ENCODE results near the gene SUN5. TPM values are rescaled to one million over a fixed set of nuclear protein-coding genes. Genes with fewer than 3 reads are reported as not detected.

The SUN5 gene
- total and polyA plus RNA-seq, 2 experiments from 2014 or later = not detected

DNA sequence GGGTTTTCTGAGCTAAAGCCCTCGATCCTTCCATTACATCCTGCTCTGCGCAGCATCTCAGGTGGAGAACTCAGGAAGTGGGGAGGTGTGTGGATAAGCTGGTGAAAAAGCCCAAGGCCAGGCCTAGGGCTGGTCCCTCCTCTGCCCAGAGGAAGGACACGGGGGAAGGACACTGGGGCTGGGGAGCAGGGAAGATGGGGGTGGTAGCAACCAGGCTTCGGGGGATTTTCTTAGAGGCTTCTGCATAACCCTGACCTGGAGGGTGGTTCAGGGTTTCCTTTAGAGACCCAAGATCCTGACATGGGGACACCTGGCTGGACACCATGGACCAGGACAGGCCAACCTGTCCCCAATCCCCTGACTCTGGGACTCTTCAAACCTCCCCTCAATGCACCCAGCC, 37.9 kb downstream of the SUN5 start:
- Histone ChIP-seq H3K4me2 (no peak overlapping the region), H3K4me1 (ENCODE audit: insufficient read depth) (no peaks in the 10 kb centered on the region), H3K36me3 (replicated peaks; ENCODE audit: insufficient read depth, low read depth) (no peaks in the 10 kb centered on the region), H3K27ac (no peak overlapping the region), H3K9me3 (ENCODE audit: low read depth) (no peaks in the 10 kb centered on the region), H3K79me2 (no peaks in the 10 kb centered on the region), H3K4me3 (no peak overlapping the region), H2AFZ (no peak overlapping the region), H4K20me1 (ENCODE audit: insufficient read depth, poor library complexity, severe bottlenecking) (no peaks in the 10 kb centered on the region), H3K27me3 (no peaks in the 10 kb centered on the region), H3K9me2 (replicated peaks; ENCODE audit: insufficient read depth) (no peaks in the 10 kb centered on the region)
- no peak for DNase-seq (ENCODE audit: low spot score)
- TF ChIP-seq CTCF (IDR thresholded peaks at IDR 0.05; ENCODE audit: poor library complexity) = no peak
- no peak for TF ChIP-seq EZH2 (IDR thresholded peaks at IDR 0.05; ENCODE audit: borderline replicate concordance)
- no peak for TF ChIP-seq EZH2phosphoT487 (IDR thresholded peaks at IDR 0.05; ENCODE audit: low read depth, severe bottlenecking, unreplicated experiment)
- WGBS (ENCODE audit: low lambda C conversion rate, missing lambda C conversion rate) = 91% methylated on average over 4 of the region's 4 CpGs

GRCh38 chr20:32965581-32966373, 38.5 kb downstream of the SUN5 start:
- Histone ChIP-seq H3K4me1 (ENCODE audit: insufficient read depth) (no peaks in the 10 kb centered on the region), H3K27me3 (no peaks in the 10 kb centered on the region), H3K9me2 (replicated peaks; ENCODE audit: insufficient read depth) (no peaks in the 10 kb centered on the region), H3K9me3 (ENCODE audit: low read depth) (no peaks in the 10 kb centered on the region), H3K4me3 (no peak overlapping the region), H4K20me1 (ENCODE audit: insufficient read depth, poor library complexity, severe bottlenecking) (no peaks in the 10 kb centered on the region), H3K36me3 (replicated peaks; ENCODE audit: insufficient read depth, low read depth) (no peaks in the 10 kb centered on the region), H3K4me2 (no peak overlapping the region), H3K27ac (no peak overlapping the region), H2AFZ (no peak overlapping the region), H3K79me2 (no peaks in the 10 kb centered on the region)
- TF ChIP-seq CTCF (IDR thresholded peaks at IDR 0.05; ENCODE audit: poor library complexity) (no peak), EZH2 (IDR thresholded peaks at IDR 0.05; ENCODE audit: borderline replicate concordance) (no peak), EZH2phosphoT487 (IDR thresholded peaks at IDR 0.05; ENCODE audit: low read depth, severe bottlenecking, unreplicated experiment) (no peak)
- no peak for DNase-seq (ENCODE audit: low spot score)
- WGBS (ENCODE audit: low lambda C conversion rate, missing lambda C conversion rate) = 81% methylated on average over 12 of the region's 12 CpGs

GRCh38 chr20:32965115-32965514, 39.1 kb downstream of the SUN5 start:
- no peak overlapping the region for H3K27ac ChIP-seq
- no peaks in the 10 kb centered on the region for H4K20me1 ChIP-seq (ENCODE audit: insufficient read depth, poor library complexity, severe bottlenecking)
- no peak overlapping the region for H3K4me2 ChIP-seq
- no peaks in the 10 kb centered on the region for H3K9me3 ChIP-seq (ENCODE audit: low read depth)
- no peak overlapping the region for H2AFZ ChIP-seq
- TF ChIP-seq CTCF (IDR thresholded peaks at IDR 0.05; ENCODE audit: poor library complexity) (no peak), EZH2phosphoT487 (IDR thresholded peaks at IDR 0.05; ENCODE audit: low read depth, severe bottlenecking, unreplicated experiment) (no peak), EZH2 (IDR thresholded peaks at IDR 0.05; ENCODE audit: borderline replicate concordance) (no peak)
- H3K4me1 ChIP-seq (ENCODE audit: insufficient read depth) = no peaks in the 10 kb centered on the region
- H3K79me2 ChIP-seq = no peaks in the 10 kb centered on the region
- no peak for DNase-seq (ENCODE audit: low spot score)
- H3K36me3 ChIP-seq (replicated peaks; ENCODE audit: insufficient read depth, low read depth) = no peaks in the 10 kb centered on the region
- H3K9me2 ChIP-seq (replicated peaks; ENCODE audit: insufficient read depth) = no peaks in the 10 kb centered on the region
- no peaks in the 10 kb centered on the region for H3K27me3 ChIP-seq
- 90% methylated on average over 8 of the region's 8 CpGs for WGBS (ENCODE audit: low lambda C conversion rate, missing lambda C conversion rate)
- no peak overlapping the region for H3K4me3 ChIP-seq

All from hepatocyte (in vitro differentiated cells).